CD1c-positive myeloid dendritic cell (primary cell): ENCODE data around the gene EML1.

Experiments
- DNase-seq: peaks from one replicate; pipeline ENCODE4 v3.0.0-alpha.2; 2016; ENCODE audit errors: extremely low spot score

The EML1 gene

GRCh38 chr14:99793213-99794150, at the start of gene EML1:
TSS of gene EML1 (plus strand) at chr14:99793413. CDS start at chr14:99793477, 64 bp downstream.
- peak; percentile 52 for DNase-seq

- DNase-seq: no peak
Measured at GRCh38 chr14:99744199-99744872, 48.9 kb upstream of the EML1 start.

GRCh38 chr14:99744873-99745224, 48.4 kb upstream of the EML1 start:
- no peak for DNase-seq

- DNase-seq: no peak
Measured at GRCh38 chr14:99745307-99745951, 47.8 kb upstream of the EML1 start.

GRCh38 chr14:99747167-99747566, 46.0 kb upstream of the EML1 start:
- no peak for DNase-seq

GRCh38 chr14:99747582-99748330, 45.5 kb upstream of the EML1 start:
- DNase-seq: no peak

- DNase-seq: no peak
Measured at GRCh38 chr14:99748529-99748928, 44.7 kb upstream of the EML1 start.

- DNase-seq: no peak
Measured at GRCh38 chr14:99749142-99749541, 44.1 kb upstream of the EML1 start.

GRCh38 chr14:99749763-99750715, 43.2 kb upstream of the EML1 start:
- DNase-seq: no peak

- no peak for DNase-seq
Measured at GRCh38 chr14:99750746-99751450, 42.3 kb upstream of the EML1 start.

GRCh38 chr14:99751539-99752485, 41.4 kb upstream of the EML1 start:
- no peak for DNase-seq

GRCh38 chr14:99752486-99753121, 40.6 kb upstream of the EML1 start:
- no peak for DNase-seq

GRCh38 chr14:99753225-99754140, 39.7 kb upstream of the EML1 start:
- DNase-seq: no peak

GRCh38 chr14:99754141-99755067, 38.8 kb upstream of the EML1 start:
- DNase-seq: no peak

- no peak for DNase-seq
Measured at GRCh38 chr14:99755068-99755405, 38.2 kb upstream of the EML1 start.
